Measurements from ENCODE around the gene RUNX2. TPM values are rescaled to one million over a fixed set of nuclear protein-coding genes. Genes with fewer than 3 reads are reported as not detected.

RUNX2 gene
- total and polyA plus RNA-seq, 9 of the 15 experiments (the other 6 are each of a cell fraction or from before 2014, with no cell fraction given): 0.29 to 1.00 (median 0.43) TPM

GRCh38 chr6:45364466-45364865 lies 36.3 kb downstream of the RUNX2 start (continued):
- TF ChIP-seq RFX5 (IDR thresholded peaks at IDR 0.05; ENCODE audit: low read depth, low read length) (no peak), ARID4B (CRISPR knock-in tag; IDR thresholded peaks at IDR 0.05) (no peak), TAF7 (tag; IDR thresholded peaks at IDR 0.05) (no peak), ZZZ3 (IDR thresholded peaks at IDR 0.05) (no peak), EP300 (IDR thresholded peaks at IDR 0.05; ENCODE audit: low read length) (no peak), CEBPG (CRISPR knock-in tag; IDR thresholded peaks at IDR 0.05) (no peak), CEBPG (tag; conservative IDR thresholded peaks at IDR 0.05 in 1 of 2, IDR thresholded peaks at IDR 0.05 in 1 of 2) (no peak), ATF1 (CRISPR knock-in tag; IDR thresholded peaks at IDR 0.05) (no peak), ATF1 (tag; IDR thresholded peaks at IDR 0.05) (no peak), ZNF316 (IDR thresholded peaks at IDR 0.05) (peak; percentile 77), CREM (IDR thresholded peaks at IDR 0.05; ENCODE audit: low read depth) (no peak), ZNF785 (CRISPR knock-in tag; IDR thresholded peaks at IDR 0.05) (no peak), C11orf30 (IDR thresholded peaks at IDR 0.05; ENCODE audit: low read depth) (peak; percentile 56; the same call in 1 of the 2 replicates), FUS (optimal IDR thresholded peaks at IDR 0.05; ENCODE audit: low read depth, low read length) (no peak)
- TF ChIP-seq, protein P1, sequence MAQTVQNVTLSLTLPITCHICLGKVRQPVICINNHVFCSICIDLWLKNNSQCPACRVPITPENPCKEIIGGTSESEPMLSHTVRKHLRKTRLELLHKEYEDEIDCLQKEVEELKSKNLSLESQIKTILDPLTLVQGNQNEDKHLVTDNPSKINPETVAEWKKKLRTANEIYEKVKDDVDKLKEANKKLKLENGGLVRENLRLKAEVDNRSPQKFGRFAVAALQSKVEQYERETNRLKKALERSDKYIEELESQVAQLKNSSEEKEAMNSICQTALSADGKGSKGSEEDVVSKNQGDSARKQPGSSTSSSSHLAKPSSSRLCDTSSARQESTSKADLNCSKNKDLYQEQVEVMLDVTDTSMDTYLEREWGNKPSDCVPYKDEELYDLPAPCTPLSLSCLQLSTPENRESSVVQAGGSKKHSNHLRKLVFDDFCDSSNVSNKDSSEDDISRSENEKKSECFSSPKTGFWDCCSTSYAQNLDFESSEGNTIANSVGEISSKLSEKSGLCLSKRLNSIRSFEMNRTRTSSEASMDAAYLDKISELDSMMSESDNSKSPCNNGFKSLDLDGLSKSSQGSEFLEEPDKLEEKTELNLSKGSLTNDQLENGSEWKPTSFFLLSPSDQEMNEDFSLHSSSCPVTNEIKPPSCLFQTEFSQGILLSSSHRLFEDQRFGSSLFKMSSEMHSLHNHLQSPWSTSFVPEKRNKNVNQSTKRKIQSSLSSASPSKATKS (CRISPR knock-in tag; IDR thresholded peaks at IDR 0.05): no peak

Data from K562 (cell line).